Cardiac fibroblast (primary cell): ENCODE data around the gene FN1.

Source experiments
- DNase-seq, 2 donors: peaks; one replicate each; pipeline versions ENCODE4 v3.0.0 to v3.0.0-alpha.2; 2010; ENCODE audit warnings: low read depth in 2 of 2
- H3K4me3 ChIP-seq, 2 donors: replicated peaks in 1 of 2; 1 replicate in 1 of 2; 2 replicates in 1 of 2; pipeline ENCODE4 v1.5.1; 2011; ENCODE audit warnings: low read depth in 2 of 2, low read length in 2 of 2, mild to moderate bottlenecking in 2 of 2, moderate library complexity in 1 of 2
- CTCF ChIP-seq: IDR thresholded peaks from one replicate; pipeline ENCODE4 v1.5.1; 2011; ENCODE audit warnings: low read depth, mild to moderate bottlenecking, low read length, inconsistent platforms

FN1 gene

GRCh38 chr2:215357660-215358059 lies 78.2 kb downstream of the FN1 start:
- no peak overlapping the region for H3K4me3 ChIP-seq
- TF ChIP-seq CTCF = no peak
- DNase-seq = peak; percentile 56 to 70

GRCh38 chr2:215356948-215357461 lies 78.9 kb downstream of the FN1 start:
- DNase-seq = peak; percentile 75 to 77
- TF ChIP-seq CTCF = no peak
- no peak overlapping the region for H3K4me3 ChIP-seq

GRCh38 chr2:215356334-215356947 lies 79.4 kb downstream of the FN1 start:
- H3K4me3 ChIP-seq = no peak overlapping the region
- TF ChIP-seq CTCF = no peak
- peak in 1 of 2 donors; percentile 75 for DNase-seq

GRCh38 chr2:215355801-215356200 lies 80.1 kb downstream of the FN1 start:
- no peak for TF ChIP-seq CTCF
- peak; percentile 69 to 81 for DNase-seq
- no peak overlapping the region for H3K4me3 ChIP-seq

- peak; percentile 72 to 87 for DNase-seq
- no peak overlapping the region for H3K4me3 ChIP-seq
- TF ChIP-seq CTCF = no peak
Observed at GRCh38 chr2:215354771-215355695, 80.8 kb downstream of the FN1 start.

- peak in 1 of 2 donors; percentile 49 for DNase-seq
- no peak for TF ChIP-seq CTCF
Observed at GRCh38 chr2:215352602-215353001, 83.3 kb downstream of the FN1 start.

More at GRCh38 chr2:215352602-215353001, 83.3 kb downstream of the FN1 start:
- no peak overlapping the region for H3K4me3 ChIP-seq
